CD14-positive monocyte (primary cell): ENCODE data around the gene SETD6. TPM values are rescaled to one million over a fixed set of nuclear protein-coding genes. Genes with fewer than 3 reads are reported as not detected.

Experiments
- DNase-seq, 3 donors: peaks; one replicate each; pipeline ENCODE4 v3.0.0-alpha.2; 2011 to 2022
- H2AFZ ChIP-seq: 2 replicates; pipeline ENCODE4 v1.6.0; 2012; ENCODE audit warnings: mild to moderate bottlenecking, low read depth, low read length, inconsistent platforms; ENCODE audit not compliant: insufficient read depth, poor library complexity, severe bottlenecking
- H3K27ac ChIP-seq, 2 donors: 1 replicate in 1 of 2; 2 replicates in 1 of 2; pipeline ENCODE4 v1.5.1; 2012 to 2013; ENCODE audit warnings: low read length in 2 of 2, control low read depth in 1 of 2, inconsistent platforms in 1 of 2, low read depth in 1 of 2, mild to moderate bottlenecking in 1 of 2
- H3K27me3 ChIP-seq, 2 donors: one replicate each; pipeline versions ENCODE4 v1.6.0 to v1.6.1; 2011 to 2013; ENCODE audit warnings: low read length in 2 of 2; ENCODE audit not compliant: control insufficient read depth in 2 of 2, insufficient read depth in 2 of 2
- H3K36me3 ChIP-seq, 2 donors: replicated peaks in 1 of 2; 1 replicate in 1 of 2; 2 replicates in 1 of 2; pipeline versions ENCODE4 v1.5.1 to v1.6.1; 2012 to 2013; ENCODE audit warnings: low read length in 2 of 2, control low read depth in 1 of 2, inconsistent platforms in 1 of 2, mild to moderate bottlenecking in 1 of 2; ENCODE audit not compliant: insufficient read depth in 2 of 2, control insufficient read depth in 1 of 2
- H3K4me1 ChIP-seq, 2 donors: 1 replicate in 1 of 2; 2 replicates in 1 of 2; pipeline versions ENCODE4 v1.5.1 to v1.6.1; 2012 to 2013; ENCODE audit warnings: low read length in 2 of 2, control low read depth in 1 of 2, inconsistent platforms in 1 of 2, mild to moderate bottlenecking in 1 of 2, moderate library complexity in 1 of 2; ENCODE audit not compliant: insufficient read depth in 2 of 2, control insufficient read depth in 1 of 2
- H3K4me2 ChIP-seq: replicated peaks from 2 replicates; pipeline ENCODE3; 2012; ENCODE audit warnings: low read length, moderate library complexity, mild to moderate bottlenecking; ENCODE audit not compliant: poor library complexity, severe bottlenecking; ENCODE audit errors: extremely low read depth
- H3K4me3 ChIP-seq, 3 experiments: fragments of 200-600 bp in 1 of 3; sonication (generic) in 1 of 3; replicated peaks in 1 of 3; 1 replicate in 2 of 3; 2 replicates in 1 of 3; pipeline ENCODE4 v1.5.1; 2011 to 2013; ENCODE audit warnings: low read length in 3 of 3, mild to moderate bottlenecking in 3 of 3, control low read depth in 2 of 3, low read depth in 2 of 3, inconsistent platforms in 1 of 3, moderate library complexity in 1 of 3
- H3K79me2 ChIP-seq: 2 replicates; pipeline ENCODE4 v1.6.0; 2012; ENCODE audit warnings: mild to moderate bottlenecking, control low read depth, inconsistent platforms, low read length, moderate library complexity; ENCODE audit not compliant: insufficient read depth
- H3K9ac ChIP-seq: 2 replicates; pipeline ENCODE4 v1.6.0; 2017; ENCODE audit warnings: low read length, mild to moderate bottlenecking; ENCODE audit not compliant: insufficient read depth, poor library complexity, severe bottlenecking
- H3K9me3 ChIP-seq, 2 donors: replicated peaks in 1 of 2; 1 replicate in 1 of 2; 2 replicates in 1 of 2; pipeline versions ENCODE4 v1.5.1 to v1.6.1; 2012 to 2013; ENCODE audit warnings: low read length in 2 of 2, control low read depth in 1 of 2; ENCODE audit not compliant: control insufficient read depth in 1 of 2, insufficient read depth in 1 of 2
- H4K20me1 ChIP-seq: 2 replicates; pipeline ENCODE4 v1.6.0; 2012; ENCODE audit warnings: mild to moderate bottlenecking, low read length, control low read depth, moderate library complexity; ENCODE audit not compliant: insufficient read depth
- H3K27ac Mint-ChIP-seq, 7 donors: one replicate each; pipeline ENCODE4 v1.8.0; 2020; ENCODE audit warnings: mild to moderate bottlenecking in 7 of 7, mixed read lengths in 7 of 7, moderate library complexity in 6 of 7, inconsistent platforms in 2 of 7
- H3K27me3 Mint-ChIP-seq, 3 donors: one replicate each; pipeline ENCODE4 v1.8.0; 2021 to 2022; ENCODE audit warnings: low read depth in 3 of 3, mild to moderate bottlenecking in 3 of 3, mixed read lengths in 3 of 3, moderate library complexity in 3 of 3, inconsistent platforms in 1 of 3
- H3K36me3 Mint-ChIP-seq, 2 donors: one replicate each; pipeline ENCODE4 v1.8.0; 2020; ENCODE audit warnings: mixed read lengths in 2 of 2, inconsistent platforms in 1 of 2, mild to moderate bottlenecking in 1 of 2
- H3K4me1 Mint-ChIP-seq: one replicate; pipeline ENCODE4 v1.8.0; 2020; ENCODE audit warnings: mild to moderate bottlenecking, mixed read lengths
- H3K4me3 Mint-ChIP-seq, 2 donors: one replicate each; pipeline ENCODE4 v1.8.0; 2020; ENCODE audit warnings: mild to moderate bottlenecking in 2 of 2, mixed read lengths in 2 of 2, moderate library complexity in 1 of 2
- H3K9me3 Mint-ChIP-seq, 7 donors: one replicate each; pipeline ENCODE4 v1.8.0; 2020 to 2022; ENCODE audit warnings: mixed read lengths in 7 of 7, mild to moderate bottlenecking in 6 of 7, moderate library complexity in 6 of 7, inconsistent platforms in 2 of 7
- CTCF ChIP-seq: fragments of 200-600 bp; IDR thresholded peaks from one replicate; pipeline ENCODE4 v1.8.0; 2022; ENCODE audit warnings: antibody characterized with exemption, mild to moderate bottlenecking
- WGBS: methylation state at CpG from one replicate; pipeline ENCODE4 v1.1.5; 2013; ENCODE audit warnings: missing lambda C conversion rate; ENCODE audit not compliant: insufficient coverage; 5-methylcytosine and 5-hydroxymethylcytosine counted together
- intact Hi-C, 2 donors: fragments of 100-400 bp; cut with micrococcal nuclease; formaldehyde crosslinking; loops; one replicate each; pipeline versions ENCODE4 v1.15.0 to v1.15.1; 2023
- polyA plus RNA-seq, 3 donors: library from polyadenylated mRNA; depleted of rRNA in 1 of 3; unstranded in 2 of 3; stranded (reverse) in 1 of 3; fragments of 300-500 nt in 2 of 3; fragments of >200 nt in 1 of 3; fragmentation: Illumina TruSeq in 2 of 3; gene quantifications; 1 replicate in 2 of 3; 2 replicates in 1 of 3; pipeline ENCODE4 v1.2.3, GENCODE V29; 2012 to 2021

Gene SETD6
- polyA plus RNA-seq, 3 donors: 2.5 to 13.7 (median 3.4) TPM

GRCh38 chr16:58478427-58478826, 36.9 kb upstream of the SETD6 start:
- no peak overlapping the region for H3K9ac ChIP-seq
- H3K4me2 ChIP-seq: no peak overlapping the region
- H3K4me1 Mint-ChIP-seq: no peaks in the 10 kb centered on the region
- no peak overlapping the region for H3K4me3 ChIP-seq
- H3K79me2 ChIP-seq: no peaks in the 10 kb centered on the region
- no peaks in the 10 kb centered on the region for H3K36me3 Mint-ChIP-seq
- no peak overlapping the region for H2AFZ ChIP-seq
- peaks cover 16 to 20% (median 16%) of the 10 kb centered on the region in 3 donors for H3K27me3 Mint-ChIP-seq
- no peaks in the 10 kb centered on the region for H4K20me1 ChIP-seq
- H3K27ac Mint-ChIP-seq: no peak overlapping the region
- H3K36me3 ChIP-seq: no peaks in the 10 kb centered on the region
- DNase-seq: no peak
- WGBS: 100% methylated on average over 1 of the region's 2 CpGs
- TF ChIP-seq CTCF: no peak
- no peaks in the 10 kb centered on the region for H3K9me3 ChIP-seq
- intact Hi-C loops: no loop called here
- H3K4me1 ChIP-seq: no peaks in the 10 kb centered on the region
- H3K27me3 ChIP-seq: no peaks in the 10 kb centered on the region
- H3K9me3 Mint-ChIP-seq: no peaks in the 10 kb centered on the region
- H3K27ac ChIP-seq: no peak overlapping the region
- H3K4me3 Mint-ChIP-seq: no peak overlapping the region

GRCh38 chr16:58481226-58481869, 34.0 kb upstream of the SETD6 start:
- Mint-ChIP-seq H3K4me3 (no peak overlapping the region), H3K36me3 (no peaks in the 10 kb centered on the region), H3K27me3 (peaks cover 8 to 23% (median 21%) of the 10 kb centered on the region in 3 donors), H3K4me1 (no peaks in the 10 kb centered on the region), H3K27ac (peak overlapping the region in 1 of 7 donors; percentile 15), H3K9me3 (no peaks in the 10 kb centered on the region)
- no peak for DNase-seq
- Histone ChIP-seq H3K79me2 (no peaks in the 10 kb centered on the region), H3K4me3 (no peak overlapping the region), H3K27ac (no peak overlapping the region), H4K20me1 (no peaks in the 10 kb centered on the region), H3K4me1 (no peaks in the 10 kb centered on the region), H2AFZ (no peak overlapping the region), H3K4me2 (no peak overlapping the region), H3K9me3 (no peaks in the 10 kb centered on the region), H3K27me3 (no peaks in the 10 kb centered on the region), H3K36me3 (no peaks in the 10 kb centered on the region), H3K9ac (no peak overlapping the region)
- intact Hi-C loops: no loop called here
- WGBS: 100% methylated on average over 4 of the region's 11 CpGs
- TF ChIP-seq CTCF: no peak
